ENCODE measurements around the gene ABCG4.

DNA sequence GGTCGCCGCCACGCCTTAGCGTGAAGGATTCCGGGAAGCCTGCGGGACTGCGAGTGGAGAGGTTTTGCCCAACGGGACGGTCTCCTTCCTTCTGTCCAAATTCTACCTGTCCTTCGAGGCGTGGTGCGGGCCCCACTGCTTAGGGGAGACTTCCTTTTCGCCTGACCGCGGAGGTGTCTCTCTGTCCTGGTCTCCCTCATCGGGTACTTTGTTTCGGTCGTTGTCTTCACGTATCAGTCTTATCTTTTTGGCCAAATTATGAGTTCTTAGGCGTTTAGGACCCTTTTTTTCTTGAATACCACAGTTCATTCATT is 27.1 kb upstream of the ABCG4 start:
- TF ChIP-seq, protein P1, sequence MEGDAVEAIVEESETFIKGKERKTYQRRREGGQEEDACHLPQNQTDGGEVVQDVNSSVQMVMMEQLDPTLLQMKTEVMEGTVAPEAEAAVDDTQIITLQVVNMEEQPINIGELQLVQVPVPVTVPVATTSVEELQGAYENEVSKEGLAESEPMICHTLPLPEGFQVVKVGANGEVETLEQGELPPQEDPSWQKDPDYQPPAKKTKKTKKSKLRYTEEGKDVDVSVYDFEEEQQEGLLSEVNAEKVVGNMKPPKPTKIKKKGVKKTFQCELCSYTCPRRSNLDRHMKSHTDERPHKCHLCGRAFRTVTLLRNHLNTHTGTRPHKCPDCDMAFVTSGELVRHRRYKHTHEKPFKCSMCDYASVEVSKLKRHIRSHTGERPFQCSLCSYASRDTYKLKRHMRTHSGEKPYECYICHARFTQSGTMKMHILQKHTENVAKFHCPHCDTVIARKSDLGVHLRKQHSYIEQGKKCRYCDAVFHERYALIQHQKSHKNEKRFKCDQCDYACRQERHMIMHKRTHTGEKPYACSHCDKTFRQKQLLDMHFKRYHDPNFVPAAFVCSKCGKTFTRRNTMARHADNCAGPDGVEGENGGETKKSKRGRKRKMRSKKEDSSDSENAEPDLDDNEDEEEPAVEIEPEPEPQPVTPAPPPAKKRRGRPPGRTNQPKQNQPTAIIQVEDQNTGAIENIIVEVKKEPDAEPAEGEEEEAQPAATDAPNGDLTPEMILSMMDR (IDR thresholded peaks at IDR 0.05), result no peak
- TF ChIP-seq POLR2A (IDR thresholded peaks at IDR 0.05), result no peak

All from thyroid gland (tissue), 4 donors.